Measurements from ENCODE around the gene TMEM214.

Gene TMEM214

GRCh38 chr2:27009716-27010115 is 23.0 kb upstream of the TMEM214 start:
- no peak for DNase-seq (ENCODE audit: low spot score)

DNA sequence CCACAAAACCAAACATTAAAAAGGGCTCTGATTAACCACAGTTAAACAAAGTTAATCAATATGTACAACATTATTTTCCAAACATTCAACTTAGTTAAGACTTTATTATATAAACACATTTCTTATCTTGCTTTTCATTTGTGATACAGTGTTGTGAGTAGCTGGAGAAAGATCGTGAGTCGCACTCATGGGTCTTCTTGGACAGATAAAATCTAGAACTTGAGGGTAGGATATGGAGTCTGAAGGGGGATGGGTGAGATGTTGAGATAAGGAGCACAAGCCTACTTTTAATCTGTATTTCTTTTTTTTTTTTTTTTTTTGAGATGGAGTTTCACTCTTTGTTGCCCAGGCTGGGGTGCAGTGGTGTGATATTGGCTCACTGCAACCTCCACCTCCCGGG is 22.6 kb upstream of the TMEM214 start:
- DNase-seq (ENCODE audit: low spot score): no peak

DNA sequence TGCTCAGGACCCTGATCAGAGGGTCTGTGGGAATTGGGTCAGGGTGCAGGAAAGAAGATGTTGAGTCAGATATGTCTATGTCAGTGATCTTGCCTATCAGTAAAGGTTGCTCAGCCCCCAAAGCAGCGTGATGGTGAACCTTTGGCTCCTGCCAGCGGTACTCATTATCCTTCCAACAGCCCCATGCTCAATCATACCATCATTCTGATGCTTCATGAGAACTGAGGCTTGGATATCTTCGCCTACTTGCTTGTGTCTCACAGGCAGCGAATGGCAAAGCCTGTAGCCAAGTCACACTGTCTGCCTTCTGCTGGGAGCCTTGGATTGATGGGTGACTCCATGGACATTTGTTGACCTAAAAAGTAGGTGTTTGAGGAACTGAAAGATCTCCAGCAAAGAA is 19.0 kb upstream of the TMEM214 start:
- no peak for DNase-seq (ENCODE audit: low spot score)

DNA sequence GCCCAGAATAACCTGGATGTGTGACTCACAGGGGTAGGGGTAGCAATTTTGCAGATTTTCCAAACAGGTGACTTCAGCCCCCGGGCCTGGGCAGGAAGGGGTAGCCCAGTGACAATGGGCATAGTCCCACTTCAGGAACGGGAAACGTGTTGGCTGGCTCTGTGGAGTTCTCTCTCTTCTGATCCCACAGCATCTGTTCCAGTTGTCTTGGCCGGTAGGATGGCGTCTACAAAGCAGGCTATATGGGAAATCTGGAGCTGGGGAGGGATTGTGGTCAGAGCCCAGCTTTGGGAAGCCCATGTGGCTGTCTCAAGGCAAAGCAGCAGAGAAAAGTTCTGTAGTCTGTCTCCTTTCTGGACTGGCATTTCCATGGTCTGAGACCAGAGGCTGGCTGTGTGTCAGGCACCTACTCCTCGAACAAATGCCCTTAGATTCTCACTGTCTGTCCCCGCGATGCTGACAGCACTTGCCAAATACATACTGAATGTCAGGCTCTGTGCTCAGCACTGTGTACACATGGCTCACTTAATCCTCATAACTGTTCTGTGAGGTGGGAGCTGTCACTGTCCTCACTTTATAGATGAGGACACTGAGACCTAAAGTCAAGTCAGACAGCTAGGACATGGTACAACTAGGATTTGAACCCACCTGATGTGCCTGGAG is 17.9 kb upstream of the TMEM214 start:
- no peak for DNase-seq (ENCODE audit: low spot score)

DNA sequence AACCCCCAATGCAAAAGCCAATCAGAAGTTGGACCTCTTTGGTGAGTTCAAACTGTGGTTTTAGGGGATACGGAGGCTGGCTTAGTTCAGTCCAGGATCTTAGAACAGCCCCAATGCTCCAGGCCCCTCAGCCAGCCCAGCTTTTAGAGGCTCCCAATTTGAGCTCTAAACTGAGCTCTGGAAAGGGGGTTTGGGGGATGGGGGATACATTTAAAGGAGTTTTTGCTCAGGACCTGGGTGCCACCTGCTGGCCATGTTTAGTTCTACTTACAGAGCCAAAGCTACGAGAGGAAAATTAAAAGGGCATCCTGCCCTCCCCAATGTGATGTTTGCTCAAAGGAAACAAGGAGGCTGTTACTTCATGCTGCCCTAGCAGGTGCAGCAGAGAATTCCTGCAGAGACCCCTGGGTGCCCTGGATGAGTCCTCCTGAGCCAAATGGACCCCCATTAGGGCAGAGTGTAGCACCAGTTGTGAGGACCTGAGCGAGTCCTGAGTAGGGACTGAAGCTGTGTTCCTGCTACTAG is 15.9 kb upstream of the TMEM214 start:
- DNase-seq (ENCODE audit: low spot score): no peak

DNA sequence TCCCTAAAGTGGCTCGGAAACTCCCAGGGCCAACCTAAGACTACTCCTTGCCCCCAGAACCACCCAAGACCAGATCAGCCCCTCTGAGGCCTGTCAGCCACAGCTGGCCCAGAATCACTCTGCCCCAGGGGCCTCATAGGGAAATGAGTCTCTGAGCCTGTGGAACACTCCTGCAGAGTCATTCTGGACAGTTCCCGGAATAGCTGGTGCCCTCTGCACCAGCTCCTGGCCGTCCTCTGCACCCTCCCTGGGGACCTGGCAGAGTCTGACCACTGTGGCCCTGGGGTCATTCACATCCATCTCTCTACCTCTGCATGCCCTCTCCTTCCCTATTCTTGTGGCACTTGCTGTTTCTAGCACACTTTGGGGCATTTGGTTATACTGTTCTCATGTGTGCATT is 14.6 kb upstream of the TMEM214 start:
- DNase-seq (ENCODE audit: low spot score): no peak

- DNase-seq (ENCODE audit: low spot score): no peak
Observed at GRCh38 chr2:27019459-27019858, 13.3 kb upstream of the TMEM214 start.

DNA sequence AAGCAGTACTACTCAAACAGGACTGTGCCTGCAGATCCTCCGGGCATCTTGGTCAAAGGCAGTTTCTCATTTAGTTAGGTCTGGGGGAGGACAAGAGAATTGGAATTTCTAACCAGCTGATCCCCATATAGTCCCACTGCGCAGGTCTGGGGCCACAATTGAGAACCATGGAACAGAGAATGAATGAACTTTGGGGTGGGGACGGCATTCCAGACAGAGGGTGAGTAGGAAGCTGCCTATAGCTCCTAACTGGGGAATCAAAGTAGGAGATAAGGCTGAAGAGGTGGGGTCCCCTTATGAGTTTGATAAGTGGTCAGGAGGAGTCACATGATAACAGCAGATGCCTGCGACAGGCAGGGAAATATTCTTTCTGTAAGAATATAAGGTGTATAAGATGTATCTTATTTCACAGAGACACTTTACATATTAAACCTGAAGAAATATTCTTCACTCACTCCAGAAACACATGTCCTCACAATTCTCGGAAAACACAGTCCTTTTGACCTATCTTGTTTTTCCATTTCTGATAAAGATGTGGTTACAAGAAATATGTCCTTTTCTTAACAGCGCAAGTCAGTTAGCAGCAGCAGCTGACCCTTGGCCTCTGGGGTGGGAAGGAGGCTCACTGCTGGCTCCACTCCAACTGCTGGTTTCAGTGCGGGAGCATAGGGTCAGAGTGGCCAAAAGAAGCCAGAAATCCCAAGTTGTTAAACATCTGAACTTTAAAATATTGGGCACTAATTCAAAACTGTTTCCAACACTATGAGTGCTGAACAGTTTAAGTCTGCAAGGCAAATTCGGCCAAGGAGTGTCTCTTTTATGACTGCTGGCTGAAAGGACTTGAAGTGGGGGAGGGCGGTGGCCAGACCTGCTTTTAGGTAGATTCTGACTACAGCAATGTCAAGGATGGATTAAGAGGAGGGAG is 12.6 kb upstream of the TMEM214 start:
- DNase-seq (ENCODE audit: low spot score): no peak

- DNase-seq (ENCODE audit: low spot score): no peak
Observed at GRCh38 chr2:27021253-27022049, 11.3 kb upstream of the TMEM214 start.

- no peak for DNase-seq (ENCODE audit: low spot score)
Observed at GRCh38 chr2:27023740-27024139, 9.0 kb upstream of the TMEM214 start.

DNA sequence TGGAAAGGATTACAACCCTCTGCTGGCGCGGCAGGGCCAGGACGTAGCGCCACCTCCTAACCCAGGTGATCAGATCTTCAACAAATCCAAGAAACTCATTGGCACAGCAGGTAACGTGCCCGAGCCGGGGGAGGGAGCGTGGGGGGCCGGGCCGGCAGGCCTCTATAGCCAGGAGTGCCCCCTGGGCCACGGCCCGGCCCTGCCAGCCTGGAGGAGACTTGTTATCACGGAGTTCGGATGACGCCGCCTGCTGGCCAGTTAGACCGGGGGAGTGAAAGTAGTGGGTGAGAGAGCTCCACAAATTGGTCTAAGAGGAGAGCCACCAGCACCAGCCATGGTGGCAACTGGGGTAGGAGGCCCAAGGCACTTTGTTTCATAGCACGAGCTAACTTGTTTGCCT is 8.6 kb upstream of the TMEM214 start:
- no peak for DNase-seq (ENCODE audit: low spot score)

GRCh38 chr2:27024812-27025211 is 8.0 kb upstream of the TMEM214 start:
- no peak for DNase-seq (ENCODE audit: low spot score)

DNA sequence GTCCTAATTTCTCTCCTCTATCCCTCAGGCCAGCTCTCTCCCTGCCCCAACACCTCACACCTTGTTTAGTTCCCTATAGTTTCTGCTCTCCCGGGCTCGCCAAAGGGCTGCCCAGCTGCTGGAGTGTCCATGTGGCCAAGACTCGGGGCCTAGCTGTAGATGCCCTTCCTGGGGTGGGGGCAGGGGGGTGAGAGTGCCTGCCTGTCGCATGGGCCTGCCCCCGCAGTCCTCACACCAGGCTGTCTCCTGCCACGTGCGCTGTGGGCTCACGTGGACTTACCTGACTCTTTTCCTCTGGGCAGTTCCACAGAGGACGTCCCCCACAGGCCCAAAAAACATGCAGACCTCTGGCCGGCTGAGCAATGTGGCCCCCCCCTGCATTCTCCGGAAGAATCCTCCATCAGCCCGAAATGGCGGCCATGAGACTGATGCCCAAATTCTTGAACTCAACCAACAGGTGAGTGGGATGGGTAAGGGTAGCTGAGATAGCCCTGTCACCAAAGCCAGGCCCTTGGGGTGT is 7.4 kb upstream of the TMEM214 start:
- no peak for DNase-seq (ENCODE audit: low spot score)

DNA sequence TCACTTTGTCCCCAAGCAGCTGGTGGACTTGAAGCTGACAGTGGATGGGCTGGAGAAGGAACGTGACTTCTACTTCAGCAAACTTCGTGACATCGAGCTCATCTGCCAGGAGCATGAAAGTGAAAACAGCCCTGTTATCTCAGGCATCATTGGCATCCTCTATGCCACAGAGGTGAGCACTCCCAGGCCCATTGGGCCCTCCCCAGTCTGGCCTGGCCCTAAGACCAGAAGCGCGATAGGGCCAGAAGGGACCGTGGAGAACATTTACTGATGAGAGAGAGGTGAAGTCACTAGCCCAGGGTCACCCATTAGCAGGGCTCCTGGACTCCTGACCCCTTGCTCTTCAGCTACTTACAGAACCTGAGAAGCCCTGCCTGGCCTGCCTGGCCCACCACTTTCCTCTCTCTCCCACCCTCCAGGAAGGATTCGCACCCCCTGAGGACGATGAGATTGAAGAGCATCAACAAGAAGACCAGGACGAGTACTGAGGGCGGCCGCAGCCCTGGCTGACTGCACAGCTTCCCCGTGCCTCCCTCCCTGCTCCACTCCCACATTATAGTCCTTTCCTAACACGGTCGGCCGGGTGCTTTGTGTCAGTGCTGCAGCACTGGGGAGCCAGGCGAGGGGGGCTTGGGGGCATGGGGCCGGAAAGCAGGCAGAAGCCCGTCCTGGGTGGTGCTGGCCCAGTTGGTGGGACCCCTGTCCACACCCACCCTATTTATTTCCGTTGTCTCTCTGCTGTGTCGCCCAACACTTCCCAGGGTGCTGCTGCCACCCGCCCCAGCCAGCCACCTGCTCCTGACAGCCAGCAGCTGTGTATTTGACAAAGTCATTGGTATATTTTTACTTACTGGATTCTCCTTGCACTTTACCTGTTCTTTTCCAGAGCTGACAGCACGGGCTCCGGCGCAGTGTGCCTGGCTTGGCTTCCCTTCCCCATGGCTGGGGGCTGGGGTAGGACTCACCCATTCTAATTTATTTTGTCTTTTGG is 6.6 kb upstream of the TMEM214 start:
- no peak for DNase-seq (ENCODE audit: low spot score)

GRCh38 chr2:27027211-27027651 is 5.5 kb upstream of the TMEM214 start:
- no peak for DNase-seq (ENCODE audit: low spot score)

- no peak for DNase-seq (ENCODE audit: low spot score)
Observed at GRCh38 chr2:27029051-27029450, 3.7 kb upstream of the TMEM214 start.

DNA sequence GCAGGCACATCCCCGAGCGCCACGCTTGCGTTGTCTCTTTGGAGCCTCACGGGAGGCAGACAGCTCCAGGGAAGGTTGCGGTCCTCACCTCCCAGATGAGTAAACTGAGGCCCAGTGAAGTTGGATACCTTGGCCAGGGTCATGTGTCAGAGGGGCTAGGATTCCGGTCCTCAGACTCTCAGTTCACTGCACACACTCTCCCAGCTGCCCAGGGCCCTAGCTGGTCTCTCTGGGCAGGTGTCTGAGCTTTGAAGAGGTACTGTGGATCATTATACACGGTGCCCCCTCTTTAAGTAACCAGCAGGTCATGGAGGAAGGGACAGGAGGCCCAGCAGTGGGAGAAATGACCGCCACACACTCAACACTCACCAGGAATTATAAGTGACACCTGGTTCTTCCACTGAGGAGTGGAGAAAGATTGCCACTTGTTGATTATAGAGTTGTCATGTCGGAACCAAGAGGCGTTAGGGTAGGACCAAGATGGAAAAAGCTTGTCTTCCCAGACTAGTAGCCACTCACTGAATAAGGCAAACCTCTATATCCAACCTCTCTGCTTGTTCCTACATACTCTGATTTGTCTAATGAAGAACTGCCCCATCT is 588 bp downstream of the TMEM214 start:
- no peak for DNase-seq (ENCODE audit: low spot score)

DNA sequence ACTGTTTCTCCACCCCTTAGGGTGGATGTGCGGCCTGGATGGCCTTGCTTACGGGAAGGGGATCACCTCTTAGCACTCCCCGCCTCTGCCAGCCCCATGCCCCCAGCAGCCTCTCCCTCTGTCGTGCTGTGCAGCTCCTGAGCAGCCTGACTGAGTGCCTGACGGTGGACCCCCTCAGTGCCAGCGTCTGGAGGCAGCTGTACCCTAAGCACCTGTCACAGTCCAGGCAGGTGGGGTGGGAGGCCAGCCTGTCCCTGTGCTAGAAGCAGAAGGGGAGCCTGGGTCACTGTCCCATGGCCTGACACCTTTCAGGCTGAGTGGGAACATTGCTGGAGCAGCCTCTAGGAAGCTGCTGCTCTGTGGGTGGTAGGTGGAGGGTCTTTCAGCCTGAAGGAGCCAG is 5.2 kb downstream of the TMEM214 start:
- DNase-seq (ENCODE audit: low spot score): no peak

- DNase-seq (ENCODE audit: low spot score): no peak
Observed at GRCh38 chr2:27038631-27039339, 6.0 kb downstream of the TMEM214 start.

- DNase-seq (ENCODE audit: low spot score): no peak
Observed at GRCh38 chr2:27039426-27039825, 6.7 kb downstream of the TMEM214 start.
